ENCODE data around the gene ANKRD33B. TPM values are rescaled to one million over a fixed set of nuclear protein-coding genes. Genes with fewer than 3 reads are reported as not detected.

Gene ANKRD33B
- total RNA-seq, 2 experiments from 2014 or later, result 22.9 to 23.2 TPM

DNA sequence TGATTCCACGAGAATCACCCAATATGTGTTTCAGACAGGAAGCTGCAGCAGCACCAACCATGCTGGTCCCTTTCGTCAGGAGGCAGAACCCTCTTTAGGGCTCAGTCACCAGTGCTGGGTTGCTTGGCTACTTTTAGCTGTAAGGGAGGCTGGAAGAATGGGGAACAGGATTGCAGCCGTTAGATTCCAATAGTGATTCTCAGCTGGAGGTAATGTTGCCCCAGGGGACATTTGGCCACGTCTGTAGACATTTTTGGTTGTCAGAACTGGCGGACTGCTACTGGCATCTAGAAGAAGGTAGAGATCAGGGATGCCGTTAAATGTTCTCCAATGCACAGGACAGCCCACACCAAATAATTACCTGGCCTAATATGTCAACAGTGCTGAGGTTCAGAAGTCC, 81.8 kb downstream of the ANKRD33B start:
- ChIA-PET POLR2A (no interaction called here), CTCF (no interaction called here)

DNA sequence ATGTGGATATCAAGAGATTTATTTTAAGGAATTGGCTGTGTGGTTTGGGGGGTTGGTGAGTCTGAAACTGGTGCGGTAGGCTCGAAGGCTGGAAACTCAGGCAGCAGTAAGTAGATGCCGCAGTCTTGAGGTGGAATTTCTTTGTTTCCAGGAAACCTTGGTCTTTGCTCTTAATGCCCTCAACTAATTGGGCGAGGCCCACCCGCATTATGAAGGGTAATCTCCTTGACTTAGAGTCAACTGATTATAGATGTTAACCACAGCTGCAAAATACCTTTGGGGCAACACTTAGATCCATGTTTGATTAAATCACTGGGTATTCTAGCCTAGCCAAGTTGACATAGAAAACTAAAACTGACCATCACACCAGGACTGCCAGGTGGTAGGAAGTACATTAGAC, 83.8 kb downstream of the ANKRD33B start:
- POLR2A ChIA-PET, result no interaction called here
- CTCF ChIA-PET, result no interaction called here

DNA sequence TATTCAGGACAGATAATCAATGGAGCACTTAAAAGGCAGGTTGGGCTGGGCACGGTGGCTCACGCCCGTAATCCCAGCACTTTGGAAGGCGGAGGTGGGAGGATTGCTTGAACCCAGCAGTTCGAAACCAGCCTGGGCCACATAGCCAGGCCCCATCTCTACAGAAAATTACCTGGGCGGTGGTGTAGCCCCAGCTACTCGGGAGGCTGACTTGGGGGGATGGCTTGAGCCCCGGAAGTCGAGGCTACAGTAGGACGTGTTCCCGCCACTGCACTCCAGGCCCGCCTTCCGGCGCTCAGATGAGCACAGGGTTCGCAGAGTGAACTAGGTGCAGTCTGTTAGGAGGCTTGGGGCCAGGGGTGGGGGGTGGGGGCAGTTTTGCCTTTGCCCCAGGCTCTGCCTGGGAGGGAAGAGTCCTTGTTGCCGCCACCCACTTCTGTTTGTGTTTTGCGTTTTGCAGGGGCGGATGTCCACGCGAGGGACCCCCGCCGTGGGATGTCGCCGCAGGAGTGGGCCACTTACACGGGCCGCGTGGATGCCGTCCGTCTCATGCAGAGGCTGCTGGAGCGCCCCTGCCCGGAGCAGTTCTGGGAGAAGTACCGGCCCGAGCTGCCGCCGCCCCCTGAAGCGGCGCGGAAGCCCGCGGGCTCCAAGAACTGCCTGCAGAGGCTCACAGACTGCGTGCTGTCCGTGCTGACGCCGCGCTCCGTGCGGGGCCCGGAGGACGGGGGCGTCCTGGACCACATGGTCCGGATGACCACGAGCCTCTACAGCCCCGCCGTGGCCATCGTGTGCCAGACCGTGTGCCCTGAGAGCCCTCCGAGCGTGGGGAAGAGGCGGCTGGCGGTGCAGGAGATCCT, 85.2 kb downstream of the ANKRD33B start:
- ChIA-PET CTCF (interaction anchor here (0.9 kb wide), 1 partner anchor 21 kb away, joined by 3 read pairs; no protein-coding TSS in a partner anchor), POLR2A (no interaction called here)

DNA sequence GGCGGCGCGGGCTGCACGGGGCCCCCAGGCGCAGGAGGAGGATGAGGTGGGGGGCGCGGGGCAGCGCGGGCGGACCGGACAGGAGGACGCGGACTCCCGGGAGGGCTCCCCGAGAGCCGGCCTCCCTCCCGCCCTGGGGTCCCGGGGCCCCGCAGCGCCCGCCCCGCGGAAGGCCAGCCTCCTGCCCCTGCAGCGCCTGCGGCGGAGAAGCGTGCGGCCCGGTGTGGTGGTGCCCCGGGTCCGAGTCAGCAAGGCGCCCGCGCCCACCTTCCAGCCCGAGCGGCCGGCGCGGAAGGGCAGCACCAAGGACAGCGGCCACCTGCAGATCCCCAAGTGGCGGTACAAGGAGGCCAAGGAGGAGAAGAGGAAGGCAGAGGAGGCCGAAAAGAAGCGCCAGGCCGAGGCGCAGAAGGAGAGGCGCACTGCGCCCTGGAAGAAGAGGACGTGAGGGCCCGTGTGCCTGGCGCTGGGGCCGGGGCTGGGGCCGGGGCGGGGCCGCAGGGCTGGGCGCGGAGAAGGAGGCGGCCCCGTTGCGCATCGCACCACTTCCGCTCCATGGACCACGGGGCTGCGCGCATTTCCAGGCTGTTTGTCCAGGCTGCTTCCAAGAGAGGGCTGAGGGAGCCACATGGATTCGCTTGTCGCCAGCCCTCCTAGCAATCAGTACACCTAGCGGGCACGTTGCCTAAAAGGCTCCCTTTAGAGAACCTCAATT, 86.0 kb downstream of the ANKRD33B start:
- ChIA-PET CTCF (no interaction called here), POLR2A (no interaction called here)

DNA sequence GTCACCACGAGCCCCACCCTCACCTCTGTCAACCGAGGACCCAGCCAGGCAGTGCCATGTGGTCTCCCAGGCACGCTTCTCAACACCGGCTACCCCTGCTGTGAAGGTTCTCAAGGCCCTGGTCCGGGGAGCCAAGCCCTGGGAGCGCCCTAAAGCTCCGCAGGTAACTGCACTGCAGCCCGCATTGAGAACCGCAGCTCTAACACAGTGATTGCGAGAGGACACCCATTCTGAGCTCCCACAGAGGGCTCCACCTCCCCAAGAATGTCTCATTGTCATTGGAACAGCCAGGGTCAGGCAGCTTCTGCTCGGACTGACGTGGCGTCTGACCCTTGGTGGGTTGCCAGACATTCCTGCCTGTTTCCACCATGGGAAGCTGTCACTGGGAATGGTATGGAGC, 88.3 kb downstream of the ANKRD33B start:
- CTCF ChIA-PET, result no interaction called here
- POLR2A ChIA-PET, result no interaction called here

- POLR2A ChIA-PET, result no interaction called here
- CTCF ChIA-PET, result no interaction called here
These were observed 88.7 kb downstream of the ANKRD33B start for GRCh38 chr5:10652606-10653005.

- CTCF ChIA-PET, result no interaction called here
- POLR2A ChIA-PET, result no interaction called here
These were observed 89.2 kb downstream of the ANKRD33B start for GRCh38 chr5:10653043-10653442.

DNA sequence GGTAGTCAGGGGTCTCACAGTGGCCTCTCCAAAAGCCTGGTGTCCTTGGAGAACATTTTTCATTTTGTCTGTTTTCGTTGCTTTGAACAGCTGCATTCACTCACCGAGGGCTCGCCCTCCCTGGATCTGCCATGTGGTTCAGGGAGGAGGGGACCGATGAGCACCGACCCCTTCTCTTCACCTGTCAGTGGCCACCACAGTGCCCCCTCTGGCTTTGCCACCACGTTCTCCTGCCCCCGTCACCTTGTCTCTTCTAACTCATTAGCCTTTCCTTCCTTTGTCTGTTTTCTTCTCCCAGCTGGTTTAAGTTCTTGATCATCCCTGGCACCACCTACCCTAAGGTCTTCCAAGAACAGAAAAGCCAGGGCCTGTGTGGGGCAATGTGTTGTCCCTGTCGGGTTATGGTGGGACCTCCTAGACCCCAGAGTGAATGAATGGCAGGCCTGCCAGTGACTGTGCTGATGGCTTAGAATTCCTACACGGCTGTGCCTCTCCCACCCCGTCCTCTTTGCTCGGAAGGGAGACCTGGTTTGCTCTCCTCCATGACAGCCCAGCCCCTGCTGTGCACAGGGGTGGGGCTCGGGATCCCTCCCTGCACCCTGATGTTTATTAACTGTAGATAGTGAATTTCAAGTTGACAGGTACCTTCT, 90.0 kb downstream of the ANKRD33B start:
- ChIA-PET CTCF (no interaction called here), POLR2A (no interaction called here)

DNA sequence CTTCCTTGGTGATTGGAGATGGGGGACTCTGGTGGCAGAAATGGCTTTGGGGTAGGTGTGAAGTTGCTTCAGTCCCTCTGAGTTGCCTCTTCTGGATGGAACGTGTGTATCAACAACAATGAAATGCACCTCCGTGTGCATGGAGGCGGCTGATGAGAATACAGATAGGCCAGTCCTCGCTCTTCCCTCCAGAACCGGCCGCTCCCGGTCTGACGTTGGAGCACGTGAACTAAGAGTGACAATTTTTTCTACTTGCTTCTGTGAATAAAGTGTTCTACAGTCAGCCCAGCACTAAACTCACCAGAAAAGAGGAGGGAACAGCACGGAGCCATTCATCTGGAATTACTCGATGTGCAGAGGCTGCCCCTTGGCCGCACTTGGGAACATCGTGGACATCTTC, 90.7 kb downstream of the ANKRD33B start:
- POLR2A ChIA-PET, result no interaction called here
- CTCF ChIA-PET, result no interaction called here

DNA sequence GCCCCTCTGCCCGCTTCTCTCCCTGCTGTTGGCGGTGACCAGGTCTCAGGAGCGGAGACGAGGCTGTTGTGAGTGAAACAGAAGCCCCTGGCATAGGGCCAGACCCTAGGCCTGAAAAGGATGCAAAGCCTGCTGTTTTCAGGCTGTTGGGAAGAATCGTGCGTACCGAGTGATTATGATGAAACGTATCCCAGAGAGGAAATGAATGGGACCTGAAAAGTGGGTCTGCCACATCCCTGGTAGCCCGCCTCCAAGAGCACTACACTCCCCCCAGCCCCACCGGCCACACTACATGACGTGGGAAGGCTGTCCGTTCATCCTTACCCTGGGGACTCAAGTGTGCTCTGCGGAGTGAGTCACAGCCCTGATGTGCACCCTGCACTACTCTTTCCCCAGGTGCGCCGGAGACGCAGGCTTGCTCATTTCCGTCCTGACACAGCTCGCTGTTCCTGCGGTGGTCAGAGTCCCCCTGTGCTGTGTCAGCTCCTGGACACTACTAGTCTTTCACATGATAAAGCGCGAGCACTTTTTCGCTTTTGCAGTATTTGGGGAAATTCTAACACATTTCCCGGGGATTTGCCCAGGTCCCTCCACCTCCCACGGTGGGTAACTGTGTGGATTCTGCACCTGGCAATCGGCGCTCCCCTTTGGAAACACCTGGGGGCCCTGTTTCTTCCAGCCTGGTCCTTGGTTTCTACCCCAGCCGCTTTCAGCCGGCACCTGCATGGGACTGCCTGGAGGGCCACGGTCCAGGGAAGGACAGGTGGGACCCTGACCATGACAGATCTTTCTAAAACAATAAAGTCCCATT, 91.5 kb downstream of the ANKRD33B start:
- ChIA-PET CTCF (no interaction called here), POLR2A (no interaction called here)

DNA sequence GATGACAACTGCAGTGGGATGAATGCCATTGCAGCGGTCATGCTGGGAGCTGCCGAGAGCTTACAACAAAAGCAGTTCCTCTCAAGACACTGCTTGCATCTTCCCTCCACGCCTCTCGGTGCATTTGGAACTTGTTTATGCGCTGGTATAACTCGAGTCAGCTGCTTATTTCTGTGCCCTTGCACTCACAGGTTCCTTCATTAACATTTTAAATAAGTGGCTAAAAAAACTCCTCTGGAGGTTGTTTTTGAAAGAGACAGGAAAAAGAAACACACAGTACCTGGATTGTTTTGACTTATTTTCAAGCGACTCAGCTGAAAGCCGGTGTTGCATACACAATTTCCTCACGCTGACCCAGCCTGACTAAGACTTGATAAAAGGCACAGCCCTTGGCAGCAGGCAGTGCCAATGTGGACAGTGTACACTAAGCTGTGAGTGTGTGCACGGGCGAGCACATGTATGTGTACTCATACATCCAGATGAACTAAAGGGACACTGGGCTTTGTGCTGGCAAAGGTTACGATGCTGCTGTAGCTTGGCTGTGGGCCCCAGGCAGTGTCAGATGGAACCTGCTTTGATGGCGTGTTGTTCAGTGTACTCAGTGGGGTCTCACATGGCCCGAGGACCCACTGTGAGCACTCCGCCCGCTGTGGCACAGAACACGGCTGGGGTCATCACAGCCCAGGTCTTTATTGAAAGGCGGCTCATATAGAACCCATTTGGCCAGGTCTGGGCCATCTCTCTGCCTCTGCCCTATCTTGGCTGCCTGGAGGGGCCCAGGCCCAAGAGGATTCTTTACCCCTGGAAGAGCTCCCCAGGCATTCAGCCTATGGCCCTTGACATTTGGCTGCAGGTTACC, 92.3 kb downstream of the ANKRD33B start:
- CTCF ChIA-PET, result interaction anchor here (0.6 kb wide), 2 partner anchors 377 to 858 kb away, joined by 3 read pairs; no protein-coding TSS in a partner anchor
- POLR2A ChIA-PET, result no interaction called here

- ChIA-PET POLR2A (no interaction called here), CTCF (no interaction called here)
These were observed 94.4 kb downstream of the ANKRD33B start for GRCh38 chr5:10658265-10658664.

GRCh38 chr5:10660135-10660534, 96.3 kb downstream of the ANKRD33B start:
- ChIA-PET POLR2A (no interaction called here), CTCF (no interaction called here)

GRCh38 chr5:10660720-10661387, 97.0 kb downstream of the ANKRD33B start:
- CTCF ChIA-PET, result no interaction called here
- POLR2A ChIA-PET, result no interaction called here

DNA sequence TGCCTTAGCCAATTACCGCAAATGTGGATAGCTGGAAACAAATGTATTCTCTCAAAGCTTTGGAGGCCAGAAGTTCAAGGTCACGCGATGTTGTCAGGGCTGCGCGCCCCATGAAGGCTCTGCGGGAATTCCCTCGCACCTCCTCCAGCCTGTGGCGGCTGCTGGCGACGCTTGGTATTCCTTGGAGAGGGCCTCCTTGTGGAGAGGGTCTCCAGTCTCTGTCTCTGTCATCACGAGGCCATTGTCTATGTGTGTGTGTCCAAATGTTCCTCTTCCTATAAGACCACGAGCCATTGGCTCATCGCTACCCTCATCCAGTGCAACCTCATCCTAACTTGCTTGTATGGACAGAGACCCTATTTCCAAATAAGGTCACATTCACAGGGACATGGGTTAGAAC, 97.5 kb downstream of the ANKRD33B start:
- POLR2A ChIA-PET, result no interaction called here
- CTCF ChIA-PET, result no interaction called here

DNA sequence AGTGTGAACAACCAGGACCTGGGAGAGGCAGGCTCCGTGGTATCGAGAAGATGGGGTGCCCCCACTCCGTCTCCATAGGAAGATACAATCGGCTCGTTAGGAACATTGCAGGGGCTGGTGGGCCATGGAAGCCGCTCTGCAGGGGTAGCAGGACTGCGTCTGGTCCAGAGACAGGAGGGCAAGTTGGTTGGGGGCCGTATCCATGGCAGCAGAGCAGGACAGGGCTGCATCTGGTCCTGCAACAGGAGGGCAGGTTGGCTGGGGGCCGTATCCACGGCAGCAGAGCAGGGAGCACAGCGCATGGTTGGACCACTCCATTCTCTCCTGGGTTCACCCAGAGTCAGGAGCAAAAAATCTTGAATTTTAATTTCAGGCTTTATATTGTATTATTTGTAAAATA, 98.2 kb downstream of the ANKRD33B start:
- CTCF ChIA-PET, result no interaction called here
- POLR2A ChIA-PET, result no interaction called here

DNA sequence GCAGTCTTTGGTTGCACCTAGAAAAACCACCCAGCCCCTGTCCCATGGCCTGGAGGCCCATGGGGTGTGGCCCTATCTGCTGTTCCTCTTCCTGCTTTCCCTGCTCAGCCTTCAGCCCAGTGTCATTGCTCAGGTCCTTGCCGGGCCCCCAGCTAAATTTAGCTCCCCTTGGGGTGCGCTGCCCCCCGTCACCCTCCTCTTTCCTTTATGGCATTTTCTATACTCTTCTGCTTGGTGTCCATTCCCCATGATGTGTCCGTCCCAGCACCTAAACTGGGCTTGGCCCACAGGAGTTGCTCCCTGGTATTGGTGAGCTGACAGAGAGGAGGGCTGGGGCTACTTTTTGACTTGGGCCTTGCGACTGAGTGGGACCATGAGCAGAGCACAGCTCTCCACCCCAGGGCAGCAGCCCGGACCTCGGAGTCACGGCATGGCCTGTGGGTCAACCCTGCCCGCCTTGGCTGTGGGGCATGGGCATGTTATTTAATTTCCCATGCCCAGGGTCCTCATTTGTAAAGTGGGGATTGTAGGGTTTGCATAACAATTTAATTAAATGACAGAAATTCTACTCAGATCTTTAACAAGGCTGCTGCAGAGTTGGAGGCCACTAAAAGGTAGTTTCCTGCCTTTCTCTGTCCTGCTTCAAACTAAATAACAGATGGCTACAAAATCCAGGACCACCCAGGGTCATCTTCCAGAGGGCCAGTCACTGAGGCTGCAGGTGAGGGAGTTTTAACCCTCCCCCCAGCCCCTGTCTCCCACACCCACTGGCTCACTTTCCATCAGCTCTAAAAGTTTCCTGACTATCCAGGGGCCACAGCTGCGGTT, 99.0 kb downstream of the ANKRD33B start:
- ChIA-PET POLR2A (no interaction called here), CTCF (no interaction called here)

All from activated CD8-positive, alpha-beta memory T cell treated with anti-CD3 and anti-CD28 coated beads for 36 hours (primary cell).